KBM-7 (cell line): Measurements from ENCODE around the gene ZNF462.

Experiments used
- DNase-seq: peaks from one replicate; pipeline ENCODE4 v3.0.0-alpha.2; 2015
- in situ Hi-C: fragments of 300-500 bp; cut with MboI; formaldehyde crosslinking; loops from 2 replicates; pipeline ENCODE4 v1.14.3; 2020; ENCODE audit warnings: low sequenced_read_pairs, low pct_unique_long_range_greater_than_20kb, mixed read lengths

The ZNF462 gene

GRCh38 chr9:106920091-106920490 is 57.1 kb downstream of the ZNF462 start:
- DNase-seq = no peak
- in situ Hi-C loops = no loop called here

GRCh38 chr9:106920701-106921283 is 57.8 kb downstream of the ZNF462 start:
- DNase-seq = no peak
- in situ Hi-C loops = no loop called here

GRCh38 chr9:106921341-106921899 is 58.5 kb downstream of the ZNF462 start:
- in situ Hi-C loops = no loop called here
- DNase-seq = peak; percentile 81

GRCh38 chr9:106922026-106922425 is 59.1 kb downstream of the ZNF462 start:
- in situ Hi-C loops = no loop called here
- no peak for DNase-seq

- no peak for DNase-seq
- in situ Hi-C loops = no loop called here
These were observed 62.4 kb downstream of the ZNF462 start for GRCh38 chr9:106925392-106925791.

GRCh38 chr9:106927916-106928315 is 65.0 kb downstream of the ZNF462 start:
- in situ Hi-C loops = no loop called here
- no peak for DNase-seq

- no peak for DNase-seq
- in situ Hi-C loops = no loop called here
These were observed 65.4 kb downstream of the ZNF462 start for GRCh38 chr9:106928350-106928749.

GRCh38 chr9:106929471-106930177 is 66.7 kb downstream of the ZNF462 start:
- in situ Hi-C loops = no loop called here

GRCh38 chr9:106930477-106930876 is 67.5 kb downstream of the ZNF462 start:
- in situ Hi-C loops = no loop called here

More at GRCh38 chr9:106929471-106930177, 66.7 kb downstream of the ZNF462 start:
- no peak for DNase-seq

GRCh38 chr9:106931466-106931865 is 68.5 kb downstream of the ZNF462 start:
- in situ Hi-C loops = no loop called here
- no peak for DNase-seq

More at GRCh38 chr9:106930477-106930876, 67.5 kb downstream of the ZNF462 start:
- no peak for DNase-seq

- no peak for DNase-seq
- in situ Hi-C loops = no loop called here
These were observed 69.2 kb downstream of the ZNF462 start for GRCh38 chr9:106932178-106932577.

GRCh38 chr9:106932675-106933074 is 69.7 kb downstream of the ZNF462 start:
- in situ Hi-C loops = no loop called here
- DNase-seq = no peak

- in situ Hi-C loops = no loop called here
- DNase-seq = no peak
These were observed 70.5 kb downstream of the ZNF462 start for GRCh38 chr9:106933470-106933869.

- in situ Hi-C loops = no loop called here
- no peak for DNase-seq
These were observed 71.7 kb downstream of the ZNF462 start for GRCh38 chr9:106934442-106935238.

- in situ Hi-C loops = no loop called here
- DNase-seq = no peak
These were observed 73.7 kb downstream of the ZNF462 start for GRCh38 chr9:106936680-106937079.

- in situ Hi-C loops = no loop called here
- DNase-seq = no peak
These were observed 79.0 kb downstream of the ZNF462 start for GRCh38 chr9:106941916-106942315.

GRCh38 chr9:106945727-106946660 is 83.0 kb downstream of the ZNF462 start:
- in situ Hi-C loops = no loop called here
- DNase-seq = no peak

GRCh38 chr9:106947106-106947900 is 84.3 kb downstream of the ZNF462 start:
- in situ Hi-C loops = no loop called here

More at GRCh38 chr9:106947106-106947900, 84.3 kb downstream of the ZNF462 start:
- DNase-seq = no peak
